HEK293T (cell line): ENCODE data around the gene TREM2.
"Not testable (repeated sequence)": the region's sequence is repeated elsewhere in the genome, so short reads cannot be mapped to it uniquely, and the experiment has no call there.

Source experiments
- CTCF ChIA-PET: fragments of 350-600 bp; formaldehyde crosslinking; extraction: SDS; loops from one replicate; lab custom pipeline; 2021; ENCODE audit warnings: antibody characterized with exemption, inconsistent platforms; lab: Yijun Ruan, JAX
- POLR2A ChIA-PET: fragments of 350-600 bp; formaldehyde crosslinking; extraction: SDS; loops from one replicate; lab custom pipeline; 2020; ENCODE audit warnings: antibody characterized with exemption, inconsistent platforms; lab: Yijun Ruan, JAX
- DNase-seq: peaks from one replicate; pipeline ENCODE4 v3.0.0; 2012; ENCODE audit warnings: mixed read lengths; ENCODE audit errors: extremely low spot score
- ARNT ChIP-seq: fragments of 450-650 bp; IDR thresholded peaks from 2 replicates; pipeline ENCODE4 v1.6.1; 2017; ENCODE audit warnings: mild to moderate bottlenecking
- BHLHE40 ChIP-seq: fragments of 450-650 bp; IDR thresholded peaks from 2 replicates; pipeline ENCODE4 v1.6.1; 2016; ENCODE audit warnings: mild to moderate bottlenecking, moderate library complexity, borderline replicate concordance
- CTBP1 ChIP-seq: fragments of 450-650 bp; IDR thresholded peaks from 2 replicates; pipeline ENCODE4 v1.6.1; 2016; ENCODE audit warnings: borderline replicate concordance
- ELF4 ChIP-seq: fragments of 450-650 bp; IDR thresholded peaks from 2 replicates; pipeline ENCODE4 v1.6.1; 2017; ENCODE audit warnings: antibody characterized with exemption
- FOXA1 ChIP-seq: fragments of 450-650 bp; IDR thresholded peaks from 2 replicates; pipeline ENCODE4 v1.6.1; 2016; ENCODE audit warnings: mild to moderate bottlenecking
- FOXK2 ChIP-seq: fragments of 450-650 bp; IDR thresholded peaks from 2 replicates; pipeline ENCODE4 v1.6.1; 2016; ENCODE audit warnings: mild to moderate bottlenecking
- FOXM1 ChIP-seq: fragments of 450-650 bp; IDR thresholded peaks from 2 replicates; pipeline ENCODE4 v1.6.1; 2017; ENCODE audit warnings: mild to moderate bottlenecking, borderline replicate concordance
- HDGF ChIP-seq: fragments of 450-650 bp; IDR thresholded peaks from 2 replicates; pipeline ENCODE4 v1.6.1; 2017; ENCODE audit warnings: antibody characterized with exemption, borderline replicate concordance
- L3MBTL2 ChIP-seq: fragments of 450-650 bp; conservative IDR thresholded peaks from 2 replicates; pipeline ENCODE4 v1.6.1; 2016; ENCODE audit warnings: mild to moderate bottlenecking
- LEF1 ChIP-seq: fragments of 450-650 bp; IDR thresholded peaks from 2 replicates; pipeline ENCODE4 v1.6.1; 2017; ENCODE audit warnings: mild to moderate bottlenecking, borderline replicate concordance
- NFRKB ChIP-seq: fragments of 450-650 bp; IDR thresholded peaks from 2 replicates; pipeline ENCODE4 v1.6.1; 2016; ENCODE audit warnings: mild to moderate bottlenecking, moderate library complexity
- SP1 ChIP-seq: fragments of 450-650 bp; IDR thresholded peaks from 2 replicates; pipeline ENCODE4 v1.6.1; 2017
- SUZ12 ChIP-seq: fragments of 450-650 bp; IDR thresholded peaks from 2 replicates; pipeline ENCODE4 v1.6.1; 2016; ENCODE audit warnings: mild to moderate bottlenecking
- TARDBP ChIP-seq: fragments of 450-650 bp; IDR thresholded peaks from 2 replicates; pipeline ENCODE4 v1.6.1; 2016
- ZNF384 ChIP-seq: fragments of 450-650 bp; IDR thresholded peaks from 2 replicates; pipeline ENCODE4 v1.6.1; 2016
- TF ChIP-seq, protein P1 (sequence below): fragments of 450-650 bp; IDR thresholded peaks from 2 replicates; pipeline ENCODE4 v1.6.1; 2016

TREM2 gene

DNA sequence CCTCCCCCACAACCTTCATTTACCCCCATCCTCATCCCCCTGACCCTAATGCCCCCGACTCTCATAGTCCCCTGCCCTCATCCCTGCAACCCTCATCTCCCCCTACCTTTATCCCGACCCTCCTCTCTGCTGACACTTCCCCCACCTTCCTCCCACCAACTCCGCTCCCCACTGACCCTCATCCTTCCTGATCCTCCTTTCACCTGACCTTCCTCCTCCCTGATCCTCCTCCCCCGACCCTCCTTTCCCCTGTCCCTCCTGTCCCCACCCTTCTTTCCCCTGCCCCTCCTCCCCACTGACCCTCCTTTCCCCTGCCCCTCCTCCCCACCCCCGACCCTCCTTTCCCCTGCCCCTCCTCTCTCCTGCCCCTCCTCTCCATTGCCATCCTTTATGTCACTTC, 31.0 kb upstream of the TREM2 start:
- CTCF ChIA-PET, result no interaction called here
- POLR2A ChIA-PET, result no interaction called here
- no peak for DNase-seq
- no peak for TF ChIP-seq FOXA1
- no peak for TF ChIP-seq BHLHE40
- no peak for TF ChIP-seq ZNF384
- TF ChIP-seq NFRKB, result no peak
- TF ChIP-seq CTBP1, result no peak

GRCh38 chr6:41193171-41193734, 30.3 kb upstream of the TREM2 start:
- ChIA-PET CTCF (no interaction called here), POLR2A (no interaction called here)
- TF ChIP-seq NFRKB (no peak), LEF1 (no peak), CTBP1 (no peak), BHLHE40 (no peak), ARNT (no peak), FOXK2 (no peak), FOXA1 (no peak), L3MBTL2 (no peak), SUZ12 (no peak), FOXM1 (no peak), SP1 (no peak), TARDBP (no peak), HDGF (no peak), ELF4 (no peak), ZNF384 (no peak)
- TF ChIP-seq, protein P1, sequence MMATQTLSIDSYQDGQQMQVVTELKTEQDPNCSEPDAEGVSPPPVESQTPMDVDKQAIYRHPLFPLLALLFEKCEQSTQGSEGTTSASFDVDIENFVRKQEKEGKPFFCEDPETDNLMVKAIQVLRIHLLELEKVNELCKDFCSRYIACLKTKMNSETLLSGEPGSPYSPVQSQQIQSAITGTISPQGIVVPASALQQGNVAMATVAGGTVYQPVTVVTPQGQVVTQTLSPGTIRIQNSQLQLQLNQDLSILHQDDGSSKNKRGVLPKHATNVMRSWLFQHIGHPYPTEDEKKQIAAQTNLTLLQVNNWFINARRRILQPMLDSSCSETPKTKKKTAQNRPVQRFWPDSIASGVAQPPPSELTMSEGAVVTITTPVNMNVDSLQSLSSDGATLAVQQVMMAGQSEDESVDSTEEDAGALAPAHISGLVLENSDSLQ, result no peak
- no peak for DNase-seq

GRCh38 chr6:41191569-41191968, 28.7 kb upstream of the TREM2 start:
- TF ChIP-seq FOXA1 (no peak), L3MBTL2 (no peak), SP1 (no peak), ELF4 (no peak), ARNT (no peak)
- TF ChIP-seq, protein P1, result no peak
- ChIA-PET POLR2A (interaction anchor here (0.9 kb wide), 1 partner anchor 11 kb away, joined by 3 read pairs; no protein-coding TSS in a partner anchor), CTCF (interaction anchor here (0.6 to 1.8 kb wide), 5 partner anchors 9 to 128 kb away, joined by 3 to 11 read pairs (median 3); no protein-coding TSS in a partner anchor)
- peak; percentile 48 for DNase-seq

DNA sequence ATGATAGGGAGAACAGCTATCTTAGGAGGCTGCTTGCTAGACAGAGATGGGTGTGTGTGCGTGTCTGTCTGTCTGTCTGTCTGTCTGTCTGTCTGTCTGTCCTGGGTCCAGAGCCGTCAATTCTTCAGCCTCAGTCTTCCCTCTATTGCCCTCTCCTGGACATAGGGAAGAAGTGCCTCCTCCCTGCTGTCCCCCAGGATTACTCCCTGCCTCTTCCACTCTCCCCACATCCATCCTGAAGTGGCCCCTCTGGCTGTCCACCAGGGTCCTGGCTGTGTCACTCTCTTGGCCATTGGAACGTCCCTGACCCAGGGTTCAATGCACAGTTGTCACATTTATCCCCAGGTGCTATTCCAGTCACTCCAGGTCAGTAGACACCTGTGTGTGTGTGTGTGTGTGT, 27.9 kb upstream of the TREM2 start:
- POLR2A ChIA-PET, result no interaction called here
- TF ChIP-seq, protein P1, result no peak
- TF ChIP-seq FOXM1 (no peak), L3MBTL2 (no peak), FOXA1 (no peak), HDGF (no peak), TARDBP (no peak), ZNF384 (no peak), LEF1 (no peak), NFRKB (no peak), ELF4 (no peak), SP1 (no peak), CTBP1 (no peak), SUZ12 (no peak), BHLHE40 (no peak), FOXK2 (no peak), ARNT (no peak)

DNA sequence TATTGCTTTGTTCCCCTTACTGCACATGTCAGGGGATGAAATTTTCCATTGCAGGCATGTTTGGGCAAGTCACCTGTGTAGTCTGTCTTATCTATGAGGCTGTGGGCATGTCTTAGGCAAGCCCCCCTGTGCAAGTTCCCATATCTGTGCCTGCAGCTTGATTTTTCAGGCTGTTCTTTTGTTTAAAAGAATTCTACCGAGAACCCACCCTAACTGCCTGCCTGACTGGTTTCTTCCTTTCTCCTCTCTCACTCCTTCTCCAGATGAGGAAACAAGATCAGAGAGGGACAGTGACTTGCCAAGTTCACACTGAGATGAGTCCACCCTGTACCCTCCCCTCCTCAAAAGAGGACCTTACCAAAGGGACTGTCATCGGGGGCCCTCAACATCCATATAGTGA, 27.1 kb upstream of the TREM2 start:
- no peak for DNase-seq
- CTCF ChIA-PET, result interaction anchor here (0.6 kb wide), 1 partner anchor 24 kb away, joined by 3 read pairs; no protein-coding TSS in a partner anchor
- POLR2A ChIA-PET, result no interaction called here
- TF ChIP-seq TARDBP (no peak), ELF4 (no peak), BHLHE40 (no peak)

More for the DNA sequence above, 27.9 kb upstream of the TREM2 start:
- no peak for DNase-seq
- CTCF ChIA-PET, result no interaction called here

DNA sequence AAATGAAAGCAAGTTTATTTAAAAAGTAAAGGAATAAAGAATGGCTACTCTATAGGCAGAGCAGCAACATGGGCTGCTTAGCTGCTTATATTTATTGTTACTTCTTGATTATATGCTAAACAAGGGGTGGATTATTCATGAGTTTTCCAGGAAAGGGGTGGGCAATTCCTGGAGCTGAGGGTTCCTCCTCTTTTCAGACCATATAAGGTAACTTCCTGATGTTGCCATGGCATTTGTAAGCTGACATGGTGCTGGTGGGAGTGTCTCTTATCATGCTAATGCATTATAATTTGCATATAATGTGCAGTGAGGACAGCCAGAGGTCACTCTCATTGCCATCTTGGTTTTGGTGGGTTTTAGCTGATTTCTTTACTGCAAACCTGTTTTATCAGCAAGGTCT, 26.1 kb upstream of the TREM2 start:
- POLR2A ChIA-PET, DNase-seq, CTCF ChIA-PET: not testable (repeated sequence)
